GM18526 (cell line): ENCODE results near the gene ARMS2.

Experiments
- POLR2A ChIP-seq: IDR thresholded peaks from 3 replicates; pipeline ENCODE4 v1.6.1; 2011; ENCODE audit not compliant: insufficient read length; ENCODE audit errors: extremely low read depth

The ARMS2 gene, protein sequence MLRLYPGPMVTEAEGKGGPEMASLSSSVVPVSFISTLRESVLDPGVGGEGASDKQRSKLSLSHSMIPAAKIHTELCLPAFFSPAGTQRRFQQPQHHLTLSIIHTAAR

DNA sequence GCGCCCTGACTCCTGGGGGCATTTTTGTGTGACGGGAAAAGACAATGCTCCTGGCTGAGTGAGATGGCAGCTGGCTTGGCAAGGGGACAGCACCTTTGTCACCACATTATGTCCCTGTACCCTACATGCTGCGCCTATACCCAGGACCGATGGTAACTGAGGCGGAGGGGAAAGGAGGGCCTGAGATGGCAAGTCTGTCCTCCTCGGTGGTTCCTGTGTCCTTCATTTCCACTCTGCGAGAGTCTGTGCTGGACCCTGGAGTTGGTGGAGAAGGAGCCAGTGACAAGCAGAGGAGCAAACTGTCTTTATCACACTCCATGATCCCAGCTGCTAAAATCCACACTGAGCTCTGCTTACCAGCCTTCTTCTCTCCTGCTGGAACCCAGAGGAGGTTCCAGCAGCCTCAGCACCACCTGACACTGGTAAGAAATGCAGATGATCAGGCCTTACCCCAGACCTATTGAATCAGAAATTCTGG is at the start of gene ARMS2:
Gene ARMS2, plus strand, starts transcription at position 51 of the 478 bp plus-strand sequence. Its CDS starts 75 bp downstream, at position 126.
- no peak for TF ChIP-seq POLR2A

DNA sequence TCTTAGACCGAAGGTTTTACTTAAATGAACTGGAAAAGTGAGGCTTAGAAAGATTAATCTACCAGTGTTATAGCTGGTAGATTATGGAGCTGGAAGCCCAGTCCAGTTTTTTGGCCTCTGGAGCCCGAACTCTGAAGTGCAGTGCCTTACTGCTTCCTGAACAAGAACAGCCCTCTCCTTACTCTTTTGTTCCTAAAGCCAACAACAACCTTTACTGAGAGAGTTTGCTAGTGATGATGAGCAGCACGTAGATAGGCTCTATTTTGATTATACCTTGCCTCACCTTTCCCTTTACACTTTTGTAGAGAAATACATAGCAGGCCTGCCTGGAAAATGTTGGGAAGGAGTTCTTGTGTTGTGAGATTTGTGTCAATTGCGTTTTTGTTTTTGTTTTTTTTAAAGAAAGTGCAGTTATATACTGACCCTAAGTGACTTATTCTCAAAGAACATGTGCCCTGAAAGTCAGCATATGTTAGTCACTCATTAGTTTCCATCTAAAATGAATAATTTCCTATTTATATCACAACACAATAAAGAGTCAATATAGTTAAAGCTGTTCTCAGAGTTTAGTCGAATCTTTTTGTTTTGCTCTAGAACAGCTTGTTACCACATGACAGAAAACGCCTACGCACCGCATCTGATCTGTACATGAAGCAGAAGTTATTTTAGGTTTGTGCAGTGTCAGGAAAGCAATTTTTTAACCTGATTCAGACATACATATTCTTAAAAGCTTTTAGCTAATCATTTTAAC is 46.9 kb upstream of the ARMS2 start:
- TF ChIP-seq POLR2A: no peak

DNA sequence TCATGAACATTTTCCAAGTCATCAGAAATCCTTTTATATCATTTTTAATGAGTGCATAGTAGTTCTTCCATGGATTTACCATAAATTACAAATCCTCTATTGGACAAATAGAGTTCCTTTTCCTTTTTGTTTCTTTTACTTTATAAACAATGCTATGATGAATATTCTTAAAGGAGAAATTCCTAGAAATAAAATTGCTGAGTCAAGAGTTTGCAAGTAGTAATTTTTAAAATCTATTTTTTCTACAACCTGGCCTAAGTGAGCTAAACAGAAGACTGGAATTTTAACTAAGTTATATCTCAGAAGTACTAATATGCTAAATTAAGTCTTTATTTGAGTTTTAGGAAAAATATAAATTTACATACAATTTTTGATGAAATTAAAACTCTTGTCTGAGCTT is 41.1 kb upstream of the ARMS2 start:
- TF ChIP-seq POLR2A: no peak

DNA sequence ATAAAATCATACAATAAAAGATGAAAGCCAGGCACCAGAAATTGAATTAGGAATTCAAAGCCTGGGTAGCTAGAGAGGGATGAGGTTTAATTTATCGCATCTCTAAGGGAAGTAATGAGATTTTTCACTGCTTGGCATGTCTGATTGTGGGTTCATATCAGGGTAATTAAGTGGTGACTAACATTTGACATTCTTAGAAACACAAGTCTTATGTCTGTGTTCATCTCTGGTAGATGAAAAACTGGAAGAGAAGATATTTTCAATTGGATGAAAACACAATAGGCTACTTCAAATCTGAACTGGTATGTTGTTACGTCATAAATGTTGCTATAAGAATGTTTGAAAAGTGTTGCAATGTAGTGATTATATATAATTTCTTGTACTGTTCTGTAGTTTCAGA is 36.8 kb upstream of the ARMS2 start:
- TF ChIP-seq POLR2A: no peak

GRCh38 chr10:122419016-122419415 is 35.4 kb upstream of the ARMS2 start:
- TF ChIP-seq POLR2A: no peak

- no peak for TF ChIP-seq POLR2A
Measured at GRCh38 chr10:122419876-122420623, 34.4 kb upstream of the ARMS2 start.

GRCh38 chr10:122420624-122421007 is 33.8 kb upstream of the ARMS2 start:
- TF ChIP-seq POLR2A: no peak

GRCh38 chr10:122421054-122421625 is 33.3 kb upstream of the ARMS2 start:
- no peak for TF ChIP-seq POLR2A

- no peak for TF ChIP-seq POLR2A
Measured at GRCh38 chr10:122421742-122422141, 32.7 kb upstream of the ARMS2 start.

GRCh38 chr10:122422266-122422989 is 32.0 kb upstream of the ARMS2 start:
- TF ChIP-seq POLR2A: no peak

GRCh38 chr10:122424059-122424458 is 30.4 kb upstream of the ARMS2 start:
- no peak for TF ChIP-seq POLR2A

- TF ChIP-seq POLR2A: no peak
Measured at GRCh38 chr10:122426829-122427228, 27.6 kb upstream of the ARMS2 start.

DNA sequence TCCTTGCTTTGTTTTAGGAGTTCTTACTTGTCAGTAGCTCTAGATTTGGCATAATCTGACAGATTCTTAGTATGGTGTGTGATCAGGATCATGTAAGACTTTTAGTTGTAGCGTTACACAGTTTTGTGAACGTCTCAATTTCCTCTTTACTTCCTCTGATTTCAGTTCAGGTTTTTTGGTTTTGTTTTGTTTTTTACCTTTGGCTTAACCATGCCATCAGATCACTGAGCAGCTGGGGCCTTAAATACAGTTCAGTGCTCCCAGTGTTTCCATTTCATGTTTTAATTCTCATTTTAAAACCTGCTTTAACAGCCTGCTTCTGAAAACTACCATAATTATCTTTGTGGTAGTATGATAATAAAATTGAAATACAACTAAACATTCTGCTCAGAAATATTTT is 27.2 kb upstream of the ARMS2 start:
- TF ChIP-seq POLR2A: no peak

DNA sequence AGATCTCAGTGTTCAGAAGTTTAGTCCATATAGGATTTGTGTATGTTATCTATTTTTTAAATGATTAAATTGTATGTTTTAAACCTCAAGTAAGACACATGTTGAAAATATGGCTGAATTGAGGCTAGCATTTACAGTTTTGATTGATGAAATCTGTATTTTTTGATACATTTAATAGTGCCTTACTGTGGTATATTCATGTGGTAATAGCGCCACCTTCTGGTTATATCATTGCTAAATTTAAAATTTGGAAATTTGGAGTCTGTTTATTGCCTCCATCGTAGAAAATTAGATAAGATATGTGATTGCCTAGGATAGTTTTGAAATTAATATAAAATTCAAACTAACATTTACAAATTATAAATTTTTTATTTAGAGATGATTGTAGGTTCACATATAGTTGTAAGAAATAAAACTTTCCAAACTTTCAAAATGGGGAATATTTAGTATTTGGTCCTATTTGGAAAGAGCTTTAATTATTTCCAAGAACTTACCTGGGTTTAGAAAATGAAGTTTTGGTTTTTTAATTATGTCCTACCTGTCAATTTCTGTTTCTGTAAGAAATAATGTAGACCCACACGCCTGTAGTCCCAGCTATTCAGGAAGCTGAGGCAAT is 19.1 kb upstream of the ARMS2 start:
- TF ChIP-seq POLR2A: no peak

GRCh38 chr10:122441961-122442360 is 12.5 kb upstream of the ARMS2 start:
- no peak for TF ChIP-seq POLR2A
